GM12801 (cell line): Measurements from ENCODE around the gene MISP3.

Source experiments
- TF ChIP-seq, protein P1 (sequence below): IDR thresholded peaks from one replicate; pipeline ENCODE4 v1.5.1; 2011; ENCODE audit warnings: control low read depth; ENCODE audit not compliant: insufficient read length; ENCODE audit errors: extremely low read depth

MISP3 gene

DNA sequence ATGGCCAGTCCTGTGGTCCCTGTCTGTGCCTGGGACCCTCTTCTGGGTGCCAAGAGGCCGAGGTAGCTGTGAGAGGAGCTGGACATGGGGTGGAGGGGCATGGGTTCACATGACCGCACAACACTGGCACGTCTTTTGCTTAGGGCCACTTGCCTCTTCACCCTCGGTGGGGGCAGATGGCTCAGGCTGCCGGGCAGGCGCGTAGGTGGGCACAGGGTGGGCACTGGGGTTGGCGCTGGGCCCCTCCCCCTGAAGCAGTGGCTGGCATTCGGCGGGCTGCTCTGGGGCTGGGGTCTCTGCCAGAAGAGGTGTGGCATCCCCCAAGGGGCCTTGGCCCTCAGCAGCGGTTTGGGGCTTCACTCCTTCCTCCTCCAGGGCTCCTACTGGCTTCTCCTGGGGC lies 19.1 kb upstream of the MISP3 start:
- TF ChIP-seq, protein P1, sequence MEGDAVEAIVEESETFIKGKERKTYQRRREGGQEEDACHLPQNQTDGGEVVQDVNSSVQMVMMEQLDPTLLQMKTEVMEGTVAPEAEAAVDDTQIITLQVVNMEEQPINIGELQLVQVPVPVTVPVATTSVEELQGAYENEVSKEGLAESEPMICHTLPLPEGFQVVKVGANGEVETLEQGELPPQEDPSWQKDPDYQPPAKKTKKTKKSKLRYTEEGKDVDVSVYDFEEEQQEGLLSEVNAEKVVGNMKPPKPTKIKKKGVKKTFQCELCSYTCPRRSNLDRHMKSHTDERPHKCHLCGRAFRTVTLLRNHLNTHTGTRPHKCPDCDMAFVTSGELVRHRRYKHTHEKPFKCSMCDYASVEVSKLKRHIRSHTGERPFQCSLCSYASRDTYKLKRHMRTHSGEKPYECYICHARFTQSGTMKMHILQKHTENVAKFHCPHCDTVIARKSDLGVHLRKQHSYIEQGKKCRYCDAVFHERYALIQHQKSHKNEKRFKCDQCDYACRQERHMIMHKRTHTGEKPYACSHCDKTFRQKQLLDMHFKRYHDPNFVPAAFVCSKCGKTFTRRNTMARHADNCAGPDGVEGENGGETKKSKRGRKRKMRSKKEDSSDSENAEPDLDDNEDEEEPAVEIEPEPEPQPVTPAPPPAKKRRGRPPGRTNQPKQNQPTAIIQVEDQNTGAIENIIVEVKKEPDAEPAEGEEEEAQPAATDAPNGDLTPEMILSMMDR: no peak

DNA sequence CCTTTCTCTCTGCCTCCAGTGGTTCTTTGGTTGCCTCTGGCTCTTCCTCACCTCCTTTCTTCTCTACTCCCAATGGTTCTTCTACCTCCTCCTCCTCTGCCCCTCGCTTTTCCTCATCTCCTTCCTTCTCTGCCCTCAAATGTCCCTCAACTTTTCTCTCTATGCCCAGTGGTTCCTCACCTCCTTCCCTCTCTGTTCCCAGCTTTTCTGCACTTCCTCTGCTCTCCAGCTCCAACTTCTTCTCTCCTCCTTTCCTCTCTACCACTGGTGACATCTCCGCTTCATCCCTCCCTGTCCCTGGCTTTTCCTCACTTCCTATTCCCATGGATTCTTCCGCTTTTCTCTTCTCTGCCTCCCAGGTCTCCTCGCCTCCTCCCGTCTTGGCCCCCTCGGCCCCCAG lies 18.5 kb upstream of the MISP3 start:
- TF ChIP-seq, protein P1: no peak

DNA sequence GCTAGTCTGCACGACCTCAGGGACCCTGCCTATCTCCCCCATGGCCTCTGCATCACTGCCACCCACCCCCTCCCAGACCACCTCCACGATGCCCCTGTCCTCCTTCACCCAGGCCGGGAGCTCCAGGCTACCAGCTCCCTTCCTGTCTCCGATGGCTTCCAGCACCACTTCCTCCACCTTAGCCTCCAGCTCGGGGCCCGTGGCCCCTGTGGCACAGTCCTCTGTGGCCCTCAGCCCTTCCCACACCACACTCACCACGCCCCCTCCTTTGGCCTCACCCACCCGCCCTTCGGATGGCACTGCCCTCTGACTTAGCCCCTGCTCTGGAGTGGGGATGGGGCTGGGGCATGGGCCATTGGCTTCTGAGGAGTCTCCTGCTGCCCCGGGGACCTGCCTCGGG lies 17.9 kb upstream of the MISP3 start:
- TF ChIP-seq, protein P1: no peak

DNA sequence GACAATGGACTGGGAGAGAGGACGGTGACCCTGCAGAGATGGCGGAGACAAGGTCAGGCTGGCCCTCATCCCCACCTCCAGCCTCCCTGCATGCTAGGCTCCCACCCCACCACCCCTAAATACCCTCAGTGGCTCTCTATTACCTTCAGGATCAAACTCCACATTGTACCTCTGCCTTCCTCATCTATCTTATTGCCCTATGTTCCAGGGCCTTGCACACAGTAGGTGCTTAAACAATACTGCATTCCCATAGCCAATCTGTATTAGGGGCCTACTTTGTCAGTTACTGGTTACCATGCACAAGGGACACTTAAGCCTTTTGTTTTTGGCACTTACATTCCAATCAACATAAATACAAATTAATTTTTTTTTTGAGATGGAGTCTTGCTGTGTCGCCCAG lies 17.2 kb upstream of the MISP3 start:
- TF ChIP-seq, protein P1: no peak

DNA sequence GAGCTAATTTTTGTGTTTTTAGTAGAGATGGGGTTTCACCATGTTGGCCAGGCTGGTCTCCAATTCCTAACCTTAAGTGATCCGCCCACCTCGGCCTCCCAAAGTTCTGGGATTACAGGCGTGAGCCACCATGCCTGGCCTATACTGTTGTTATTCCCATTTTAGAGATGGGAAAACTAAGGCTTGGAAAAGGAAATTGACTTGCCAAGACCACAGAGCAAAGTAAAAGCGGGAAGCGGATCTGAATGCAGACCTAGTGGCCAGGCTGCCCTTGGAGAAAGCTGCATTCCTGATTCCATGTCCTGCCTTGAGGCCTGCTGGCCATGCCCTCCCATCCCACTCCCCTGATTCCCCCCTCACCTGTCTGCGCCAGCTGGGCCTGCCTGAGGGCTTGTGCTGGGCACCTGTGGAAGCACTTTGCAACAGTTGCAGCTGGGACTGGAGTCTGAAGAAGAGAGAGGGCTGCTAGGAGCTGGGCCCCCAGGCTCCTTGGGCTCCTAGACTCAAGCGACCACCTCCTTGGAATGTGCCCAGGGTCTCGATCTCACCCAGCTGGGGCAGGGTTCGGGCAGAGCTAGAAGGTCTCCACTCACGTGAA lies 16.4 kb upstream of the MISP3 start:
- TF ChIP-seq, protein P1: no peak

DNA sequence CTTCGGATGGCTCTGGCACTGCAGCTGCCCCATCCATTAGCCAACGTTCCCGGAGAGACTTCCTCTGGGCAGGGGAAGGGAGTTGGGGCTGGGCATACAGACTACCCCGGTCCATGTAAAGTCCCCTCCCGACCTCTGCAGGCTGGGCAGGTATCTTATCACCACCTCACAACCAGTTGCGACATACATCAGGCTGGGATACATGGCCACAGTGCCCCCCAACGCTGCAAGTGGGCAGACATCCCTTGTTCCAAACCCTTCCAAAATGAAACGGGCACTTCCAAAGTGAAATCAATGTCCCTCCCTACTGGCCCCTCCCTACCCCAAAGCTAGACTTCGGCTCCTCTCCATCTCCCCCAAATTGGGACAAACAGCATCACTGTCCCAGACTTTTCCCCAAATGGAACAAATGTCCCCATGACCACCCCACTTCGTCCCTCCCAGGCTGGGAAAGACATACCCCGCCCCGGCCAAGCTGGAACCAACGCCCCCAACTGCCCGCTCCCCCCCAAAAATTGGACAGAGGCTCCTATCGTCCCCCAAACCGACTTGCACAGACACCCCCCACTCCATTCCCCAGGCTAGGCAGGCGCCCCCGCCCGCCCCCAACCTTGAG lies 15.7 kb upstream of the MISP3 start:
- TF ChIP-seq, protein P1: no peak

DNA sequence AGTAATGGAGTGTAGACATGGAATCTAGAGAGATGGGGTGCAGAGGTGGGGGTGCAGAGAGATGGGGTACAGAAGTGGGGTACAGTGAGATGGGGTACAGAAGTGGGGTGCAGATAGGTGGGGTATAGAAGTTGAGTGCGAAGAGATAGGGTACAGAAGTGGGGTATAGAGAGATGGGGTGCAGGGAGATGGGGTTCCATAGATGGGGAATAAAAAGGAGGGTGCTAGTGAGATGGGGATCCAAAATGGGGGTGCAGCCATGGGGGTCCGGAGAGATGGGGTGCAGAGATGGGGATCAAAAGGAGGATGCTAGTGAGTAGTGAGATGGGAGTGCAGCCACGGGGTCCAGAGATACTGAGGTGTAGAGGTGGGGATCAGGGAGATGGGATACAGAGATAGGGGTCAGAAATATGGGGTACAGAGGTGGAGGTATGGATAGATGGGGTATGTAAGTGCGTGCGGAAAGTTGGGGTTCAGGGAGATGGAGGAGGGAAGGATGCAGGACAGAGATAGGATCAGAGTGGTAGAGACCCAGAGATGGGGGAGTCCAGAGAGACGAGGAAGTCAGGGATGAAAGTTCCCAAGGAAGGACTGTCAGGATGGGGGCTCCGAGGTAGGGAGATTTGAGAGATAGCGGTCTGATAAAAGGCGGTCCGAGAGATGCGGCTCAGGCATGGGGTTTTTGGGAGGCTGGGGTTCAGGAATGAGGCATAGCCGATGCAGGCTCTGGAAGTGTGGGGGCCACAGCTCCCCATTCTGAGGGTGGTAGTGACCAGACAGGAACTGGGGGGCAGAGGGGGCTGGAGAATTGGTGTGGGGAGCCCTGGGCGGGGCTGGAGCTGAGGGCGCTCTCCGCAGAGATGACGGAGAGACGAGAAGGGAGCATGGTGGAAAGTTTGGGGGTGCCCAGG lies 14.1 kb upstream of the MISP3 start:
- TF ChIP-seq, protein P1: no peak
